ENCODE data around the gene INPP5A.

GRCh38 chr10:132595021-132595420, 57.4 kb downstream of the INPP5A start:
- TF ChIP-seq, protein P1, sequence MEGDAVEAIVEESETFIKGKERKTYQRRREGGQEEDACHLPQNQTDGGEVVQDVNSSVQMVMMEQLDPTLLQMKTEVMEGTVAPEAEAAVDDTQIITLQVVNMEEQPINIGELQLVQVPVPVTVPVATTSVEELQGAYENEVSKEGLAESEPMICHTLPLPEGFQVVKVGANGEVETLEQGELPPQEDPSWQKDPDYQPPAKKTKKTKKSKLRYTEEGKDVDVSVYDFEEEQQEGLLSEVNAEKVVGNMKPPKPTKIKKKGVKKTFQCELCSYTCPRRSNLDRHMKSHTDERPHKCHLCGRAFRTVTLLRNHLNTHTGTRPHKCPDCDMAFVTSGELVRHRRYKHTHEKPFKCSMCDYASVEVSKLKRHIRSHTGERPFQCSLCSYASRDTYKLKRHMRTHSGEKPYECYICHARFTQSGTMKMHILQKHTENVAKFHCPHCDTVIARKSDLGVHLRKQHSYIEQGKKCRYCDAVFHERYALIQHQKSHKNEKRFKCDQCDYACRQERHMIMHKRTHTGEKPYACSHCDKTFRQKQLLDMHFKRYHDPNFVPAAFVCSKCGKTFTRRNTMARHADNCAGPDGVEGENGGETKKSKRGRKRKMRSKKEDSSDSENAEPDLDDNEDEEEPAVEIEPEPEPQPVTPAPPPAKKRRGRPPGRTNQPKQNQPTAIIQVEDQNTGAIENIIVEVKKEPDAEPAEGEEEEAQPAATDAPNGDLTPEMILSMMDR (IDR thresholded peaks at IDR 0.05), result no peak
- TF ChIP-seq POLR2A (IDR thresholded peaks at IDR 0.05), result no peak
